ENCODE results near the gene CTSH. TPM values are rescaled to one million over a fixed set of nuclear protein-coding genes. Genes with fewer than 3 reads are reported as not detected.

Gene CTSH
- total and polyA plus RNA-seq, 2 donors from 2014 or later, result 201 to 1,628 TPM

- FAIRE-seq, result no peak
Measured at GRCh38 chr15:78968114-78968513, 23.3 kb upstream of the CTSH start.

DNA sequence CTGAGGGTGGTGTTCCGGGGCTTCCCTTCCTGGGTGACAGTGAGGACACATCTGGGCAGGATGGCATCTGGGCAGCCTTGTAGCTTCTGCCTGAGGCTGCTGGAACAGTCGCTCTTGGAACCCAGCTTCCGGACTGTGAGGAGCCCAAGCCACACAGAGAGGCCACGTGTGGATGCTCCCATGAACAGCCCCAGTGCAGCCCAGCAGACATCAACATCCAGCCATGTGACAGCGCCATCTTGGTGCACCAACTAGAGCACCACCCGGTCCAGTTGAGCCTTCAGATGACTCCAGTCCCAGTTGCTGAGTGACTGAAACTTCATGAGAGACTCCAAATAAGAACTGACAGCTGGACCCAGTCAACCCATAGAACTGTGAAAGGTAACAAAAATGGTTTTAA, 15.5 kb upstream of the CTSH start:
- TF ChIP-seq, protein P1, sequence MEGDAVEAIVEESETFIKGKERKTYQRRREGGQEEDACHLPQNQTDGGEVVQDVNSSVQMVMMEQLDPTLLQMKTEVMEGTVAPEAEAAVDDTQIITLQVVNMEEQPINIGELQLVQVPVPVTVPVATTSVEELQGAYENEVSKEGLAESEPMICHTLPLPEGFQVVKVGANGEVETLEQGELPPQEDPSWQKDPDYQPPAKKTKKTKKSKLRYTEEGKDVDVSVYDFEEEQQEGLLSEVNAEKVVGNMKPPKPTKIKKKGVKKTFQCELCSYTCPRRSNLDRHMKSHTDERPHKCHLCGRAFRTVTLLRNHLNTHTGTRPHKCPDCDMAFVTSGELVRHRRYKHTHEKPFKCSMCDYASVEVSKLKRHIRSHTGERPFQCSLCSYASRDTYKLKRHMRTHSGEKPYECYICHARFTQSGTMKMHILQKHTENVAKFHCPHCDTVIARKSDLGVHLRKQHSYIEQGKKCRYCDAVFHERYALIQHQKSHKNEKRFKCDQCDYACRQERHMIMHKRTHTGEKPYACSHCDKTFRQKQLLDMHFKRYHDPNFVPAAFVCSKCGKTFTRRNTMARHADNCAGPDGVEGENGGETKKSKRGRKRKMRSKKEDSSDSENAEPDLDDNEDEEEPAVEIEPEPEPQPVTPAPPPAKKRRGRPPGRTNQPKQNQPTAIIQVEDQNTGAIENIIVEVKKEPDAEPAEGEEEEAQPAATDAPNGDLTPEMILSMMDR (IDR thresholded peaks at IDR 0.05; ENCODE audit: borderline replicate concordance, extremely low read depth, insufficient read depth), result no peak
- DNase-seq (no peak), FAIRE-seq (no peak)
- intact Hi-C loops (cut with DNase I), result no loop called here
- H3K27ac ChIP-seq (ENCODE audit: low read depth in 2 of 2, low read length in 2 of 2), result no peak overlapping the region
- H3K4me3 ChIP-seq (ENCODE audit: low read length in 3 of 3), result no peak overlapping the region
- no peaks in the 10 kb centered on the region for H3K36me3 ChIP-seq (ENCODE audit: control insufficient read depth in 2 of 3, insufficient read depth in 3 of 3, low read length in 3 of 3)
- H3K4me1 ChIP-seq (ENCODE audit: control insufficient read depth in 2 of 3, insufficient read depth in 2 of 3, low read depth in 1 of 3, low read length in 3 of 3), result no peaks in the 10 kb centered on the region
- no peak overlapping the region for H3K9ac ChIP-seq (ENCODE audit: low read length in 3 of 3)
- H3K9me3 ChIP-seq (ENCODE audit: control insufficient read depth in 2 of 3, insufficient read depth in 1 of 3, low read length in 3 of 3), result no peaks in the 10 kb centered on the region
- H3K27me3 ChIP-seq (ENCODE audit: control insufficient read depth, insufficient read depth, low read length), result no peaks in the 10 kb centered on the region

More at GRCh38 chr15:78968114-78968513, 23.3 kb upstream of the CTSH start:
- no peak for DNase-seq
- TF ChIP-seq, protein P1 (IDR thresholded peaks at IDR 0.05; ENCODE audit: borderline replicate concordance, extremely low read depth, insufficient read depth), result no peak
- Histone ChIP-seq H3K9ac (ENCODE audit: low read length in 3 of 3) (no peak overlapping the region), H3K9me3 (ENCODE audit: control insufficient read depth in 2 of 3, insufficient read depth in 1 of 3, low read length in 3 of 3) (no peaks in the 10 kb centered on the region), H3K27ac (ENCODE audit: low read depth in 2 of 2, low read length in 2 of 2) (no peak overlapping the region), H3K27me3 (ENCODE audit: control insufficient read depth, insufficient read depth, low read length) (no peaks in the 10 kb centered on the region), H3K4me3 (ENCODE audit: low read length in 3 of 3) (no peak overlapping the region), H3K4me1 (ENCODE audit: control insufficient read depth in 2 of 3, insufficient read depth in 2 of 3, low read depth in 1 of 3, low read length in 3 of 3) (peaks cover 0 to 15% (median 3%) of the 10 kb centered on the region in 3 donors), H3K36me3 (ENCODE audit: control insufficient read depth in 2 of 3, insufficient read depth in 3 of 3, low read length in 3 of 3) (no peaks in the 10 kb centered on the region)
- intact Hi-C loops (cut with DNase I), result no loop called here

- no peak for FAIRE-seq
- no peaks in the 10 kb centered on the region for H3K27me3 ChIP-seq (ENCODE audit: control insufficient read depth, insufficient read depth, low read length)
- intact Hi-C loops (cut with DNase I), result no loop called here
- no peak for DNase-seq
- no peak overlapping the region for H3K27ac ChIP-seq (ENCODE audit: low read depth in 2 of 2, low read length in 2 of 2)
- no peaks in the 10 kb centered on the region for H3K9me3 ChIP-seq (ENCODE audit: control insufficient read depth in 2 of 3, insufficient read depth in 1 of 3, low read length in 3 of 3)
- no peaks in the 10 kb centered on the region for H3K36me3 ChIP-seq (ENCODE audit: control insufficient read depth in 2 of 3, insufficient read depth in 3 of 3, low read length in 3 of 3)
- H3K4me1 ChIP-seq (ENCODE audit: control insufficient read depth in 2 of 3, insufficient read depth in 2 of 3, low read depth in 1 of 3, low read length in 3 of 3), result no peaks in the 10 kb centered on the region
- no peak overlapping the region for H3K9ac ChIP-seq (ENCODE audit: low read length in 3 of 3)
- H3K4me3 ChIP-seq (ENCODE audit: low read length in 3 of 3), result no peak overlapping the region
- TF ChIP-seq, protein P1 (IDR thresholded peaks at IDR 0.05; ENCODE audit: borderline replicate concordance, extremely low read depth, insufficient read depth), result no peak
Measured at GRCh38 chr15:78959360-78959759, 14.5 kb upstream of the CTSH start.
